Stimulated activated CD8-positive, alpha-beta memory T cell treated with anti-CD3 and anti-CD28 coated beads, Interleukin-15, amount 100 ng/mL, for 4 hours (primary cell): ENCODE results near the gene VSNL1.

Experiments used
- DNase-seq, 2 donors: peaks; one replicate each; pipeline ENCODE4 v3.0.0-alpha.2; 2020; ENCODE audit warnings: low read depth in 2 of 2

The VSNL1 gene

DNA sequence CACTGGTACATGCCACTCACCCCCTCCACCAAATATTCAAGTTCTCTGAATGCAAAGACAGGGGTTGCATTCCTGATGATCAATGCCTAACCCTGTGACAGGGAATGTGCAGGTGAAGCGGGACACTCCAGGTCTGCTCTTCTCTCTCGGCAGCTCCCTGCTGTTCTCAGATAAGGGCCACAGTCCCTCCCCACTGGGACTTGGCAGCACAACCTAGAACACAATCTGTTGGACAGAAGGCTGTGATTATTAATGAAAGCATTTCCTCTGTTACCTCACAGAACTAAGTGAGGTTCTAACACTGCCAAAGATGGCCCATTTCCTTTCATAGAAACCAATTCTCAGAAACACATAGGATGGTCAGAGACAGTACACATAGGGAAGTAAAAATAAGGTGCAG lies 42.7 kb downstream of the VSNL1 start:
- no peak for DNase-seq

- DNase-seq: no peak
Measured at GRCh38 chr2:17583646-17584045, 43.1 kb downstream of the VSNL1 start.

DNA sequence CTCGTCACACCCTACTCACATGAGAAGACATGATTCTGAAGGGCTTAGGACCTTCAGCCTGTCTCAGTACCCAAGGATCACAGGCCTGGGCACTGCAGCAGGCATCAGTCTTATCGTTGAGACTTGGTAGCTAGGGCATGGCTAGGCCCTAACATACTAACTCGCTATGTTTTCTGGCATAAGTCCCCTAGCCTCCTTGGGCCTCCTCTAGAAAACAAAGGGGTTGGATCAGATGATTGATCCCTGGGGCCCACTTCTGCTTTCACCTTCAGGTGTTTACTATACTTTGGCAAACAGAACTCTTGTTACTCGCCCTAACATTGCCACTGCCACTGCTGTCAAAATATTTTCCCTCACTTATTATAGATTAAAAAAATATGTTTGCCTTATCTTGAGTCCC lies 44.2 kb downstream of the VSNL1 start:
- no peak for DNase-seq

- DNase-seq: no peak
Measured at GRCh38 chr2:17587469-17587868, 47.0 kb downstream of the VSNL1 start.

- DNase-seq: no peak
Measured at GRCh38 chr2:17588031-17588430, 47.5 kb downstream of the VSNL1 start.

- DNase-seq: no peak
Measured at GRCh38 chr2:17589406-17590035, 49.0 kb downstream of the VSNL1 start.

- DNase-seq: no peak
Measured at GRCh38 chr2:17590342-17590911, 49.9 kb downstream of the VSNL1 start.

GRCh38 chr2:17591846-17592245 lies 51.4 kb downstream of the VSNL1 start:
- no peak for DNase-seq

GRCh38 chr2:17592731-17593409 lies 52.4 kb downstream of the VSNL1 start:
- DNase-seq: no peak

DNA sequence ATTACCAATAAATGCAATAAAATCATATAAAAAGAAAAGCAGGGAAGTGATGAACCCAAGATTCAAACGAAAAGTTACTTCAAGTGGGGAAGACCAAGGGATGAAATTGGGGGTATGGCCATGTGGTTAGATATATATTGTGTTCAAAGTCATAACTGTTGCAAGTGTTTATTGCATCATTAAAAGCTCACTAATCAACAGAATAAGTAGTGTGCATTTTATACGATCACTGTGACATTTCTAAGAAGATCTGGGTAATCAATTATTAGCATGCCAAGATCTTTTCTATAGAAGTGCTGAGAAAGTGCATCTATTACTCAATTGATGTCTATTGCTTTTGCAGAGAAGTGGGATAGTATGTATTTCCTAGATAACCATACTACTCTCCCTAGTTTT lies 52.9 kb downstream of the VSNL1 start:
- no peak for DNase-seq

DNA sequence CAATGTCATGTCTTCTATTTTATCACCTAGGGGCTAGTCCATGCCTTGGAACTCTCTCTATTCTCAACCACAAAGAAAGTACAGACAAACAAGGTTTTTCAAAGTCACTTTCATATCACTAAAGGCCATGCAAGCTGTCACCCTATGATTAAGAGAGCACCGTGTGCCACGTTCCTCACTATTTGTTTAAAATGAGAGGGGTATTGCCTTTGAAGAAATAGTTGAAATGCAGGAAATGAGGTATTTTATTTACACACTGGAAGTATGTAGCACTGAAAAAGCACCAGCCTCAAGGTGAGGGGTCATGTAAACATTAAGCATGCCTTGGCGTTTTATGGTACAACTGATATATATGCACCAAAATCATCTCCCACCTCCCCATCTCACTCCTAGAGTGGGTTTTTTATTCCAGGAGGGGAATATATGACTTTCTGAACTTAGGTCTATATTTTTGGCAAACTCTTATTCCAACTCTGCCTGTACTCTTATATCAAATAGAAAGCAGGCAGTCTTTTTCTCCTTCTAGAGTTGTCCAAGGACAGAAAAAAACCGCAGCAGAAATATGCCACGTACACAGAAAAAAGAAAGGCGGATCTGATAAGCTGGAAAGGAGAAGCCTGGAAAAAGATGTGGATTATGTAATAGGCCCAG lies 53.5 kb downstream of the VSNL1 start:
- no peak for DNase-seq

DNA sequence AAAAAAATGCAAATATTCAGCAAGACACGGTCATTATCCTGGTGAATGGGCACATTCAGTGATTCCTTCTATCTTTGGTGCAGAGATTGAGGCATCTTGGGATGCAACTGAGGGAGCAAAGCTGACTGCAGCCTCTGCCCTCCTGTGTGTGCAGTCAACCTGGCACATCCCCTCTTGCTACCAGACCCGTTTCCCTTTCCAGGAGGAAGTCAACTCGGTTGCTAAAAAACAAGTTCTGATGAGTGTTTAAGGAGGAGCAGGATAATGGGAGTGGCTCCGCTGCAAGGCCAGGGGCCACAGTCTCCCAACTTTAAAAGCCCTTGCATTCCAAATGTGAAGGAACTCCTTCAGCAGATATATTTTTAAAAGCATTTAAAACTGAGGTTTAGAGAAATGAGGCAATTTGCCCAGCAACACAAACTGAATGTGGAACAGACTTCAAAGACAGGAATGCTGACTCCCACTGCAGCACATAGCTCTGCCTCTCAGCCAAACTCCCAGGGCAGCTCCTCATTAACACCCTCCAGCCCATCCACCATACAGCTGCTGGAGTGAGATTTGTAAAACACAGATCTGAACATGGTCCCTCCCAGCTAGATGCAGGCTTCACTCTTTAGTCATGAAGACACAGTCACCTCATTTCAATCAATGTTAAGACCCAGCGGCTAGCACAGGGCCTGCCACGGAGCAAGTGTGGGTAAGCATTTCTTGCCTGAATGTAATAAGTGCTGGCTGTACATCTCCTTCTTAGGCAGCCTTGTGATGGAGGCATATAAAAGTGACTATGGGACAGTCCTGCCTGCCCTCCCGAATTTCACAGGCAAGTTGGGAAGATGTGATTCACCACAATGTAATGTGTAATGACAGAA lies 54.3 kb downstream of the VSNL1 start:
- no peak for DNase-seq

GRCh38 chr2:17599617-17600016 lies 59.1 kb downstream of the VSNL1 start:
- no peak for DNase-seq

GRCh38 chr2:17600556-17601204 lies 60.2 kb downstream of the VSNL1 start:
- DNase-seq: no peak

DNA sequence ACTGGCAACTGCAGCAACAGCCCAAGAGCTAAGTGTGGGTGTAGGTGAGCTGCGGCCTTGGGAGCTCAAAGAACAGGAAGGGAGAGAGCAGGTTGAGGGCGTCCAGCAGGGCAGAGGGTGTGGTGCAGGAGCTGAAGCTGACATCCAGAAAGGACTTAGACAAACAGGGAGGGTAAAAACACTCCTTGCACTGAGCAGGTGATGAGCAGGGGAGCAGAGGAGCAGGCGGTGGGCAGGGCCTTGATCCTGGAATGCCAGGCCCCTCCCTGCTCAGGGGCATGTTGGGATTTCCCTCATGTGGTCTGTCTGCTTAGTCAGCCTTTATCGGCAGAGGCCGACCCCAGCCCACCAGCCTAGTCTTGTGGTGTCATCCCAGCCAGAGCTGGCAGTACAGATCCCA lies 63.6 kb downstream of the VSNL1 start:
- DNase-seq: no peak

DNA sequence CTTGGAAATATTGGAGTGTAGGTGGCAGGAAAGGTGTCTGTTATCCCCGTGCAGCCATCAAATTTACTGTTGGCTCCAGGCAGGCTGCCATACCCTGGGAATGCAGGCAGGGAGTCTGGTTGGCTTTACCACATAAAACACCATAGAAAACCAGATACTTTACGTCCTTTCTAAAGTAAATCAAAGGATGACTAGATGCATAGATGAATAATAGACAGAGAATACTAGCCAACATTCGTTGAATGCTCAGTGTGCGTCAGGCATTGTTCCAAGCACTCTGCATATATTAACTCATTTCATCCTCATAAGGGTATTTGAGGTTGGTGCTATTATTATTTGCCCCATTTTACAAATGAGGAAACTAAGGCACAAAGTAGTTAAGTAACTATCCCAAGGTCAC lies 65.2 kb downstream of the VSNL1 start:
- no peak for DNase-seq

- no peak for DNase-seq
Measured at GRCh38 chr2:17606851-17607250, 66.4 kb downstream of the VSNL1 start.

GRCh38 chr2:17607379-17607778 lies 66.9 kb downstream of the VSNL1 start:
- no peak for DNase-seq

- no peak for DNase-seq
Measured at GRCh38 chr2:17608251-17608650, 67.8 kb downstream of the VSNL1 start.

GRCh38 chr2:17610521-17610920 lies 70.0 kb downstream of the VSNL1 start:
- DNase-seq: no peak

DNA sequence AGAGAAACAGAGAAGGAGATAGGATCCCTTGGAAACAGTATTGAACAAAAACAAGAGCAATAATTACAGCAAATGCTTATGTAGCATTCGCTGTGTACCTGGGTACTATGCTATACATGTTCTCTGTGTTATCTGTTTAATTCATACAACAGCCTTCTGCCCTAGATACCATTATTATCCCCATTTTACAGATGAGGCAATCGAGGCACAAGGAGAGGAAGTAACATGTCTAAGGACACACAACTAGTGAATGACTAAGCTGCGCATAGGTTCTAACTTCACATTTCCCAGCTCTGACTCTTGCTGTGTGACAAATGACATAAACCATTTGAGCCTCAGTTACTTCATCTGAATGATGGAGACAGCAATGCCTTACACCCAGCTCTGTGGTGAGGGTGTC lies 70.5 kb downstream of the VSNL1 start:
- no peak for DNase-seq
